Astrocyte (in vitro differentiated cells and primary cell): Measurements from ENCODE around the gene CSTF1.

Experiments
- CTCF ChIP-seq: IDR thresholded peaks from 2 replicates; pipeline ENCODE4 v1.5.1; 2011; ENCODE audit warnings: low read depth, mild to moderate bottlenecking, inconsistent platforms, low read length, moderate library complexity; ENCODE audit not compliant: insufficient read depth
- EZH2 ChIP-seq: IDR thresholded peaks from 2 replicates; pipeline ENCODE4 v1.6.1; 2012; ENCODE audit warnings: mild to moderate bottlenecking, low read length, inconsistent platforms; ENCODE audit not compliant: insufficient read depth

DNA sequence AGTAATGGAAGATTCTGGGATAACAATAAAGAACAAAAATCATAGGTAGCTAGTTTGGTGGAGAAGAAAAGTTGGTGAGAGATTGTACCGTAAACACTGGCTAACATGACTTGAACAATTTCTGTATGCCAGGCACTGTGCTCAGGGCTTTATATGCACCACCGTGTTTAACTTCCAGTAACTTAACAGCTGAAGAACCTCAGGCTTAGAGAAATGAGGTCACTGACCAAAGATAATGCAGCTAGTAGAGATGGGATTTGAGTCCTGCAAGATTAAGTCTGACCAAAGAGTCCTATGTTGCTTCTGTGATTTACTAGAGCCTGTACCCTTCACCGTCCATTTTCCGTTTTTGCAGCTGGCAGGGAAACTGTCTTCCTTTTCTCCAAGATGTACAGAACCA, 2.7 kb downstream of the CSTF1 start:
- TF ChIP-seq EZH2 (no peak), CTCF (no peak)
